Posterior vena cava (tissue), 2 donors: ENCODE results near the gene ITGB5. TPM values are rescaled to one million over a fixed set of nuclear protein-coding genes. Genes with fewer than 3 reads are reported as not detected.

Experiments used
- DNase-seq: peaks from one replicate; pipeline ENCODE4 v3.0.0-alpha.2; 2020; ENCODE audit warnings: low spot score
- intact Hi-C, 2 donors: fragments of 100-400 bp; cut with DNase I; formaldehyde crosslinking; loops; one replicate each; pipeline versions ENCODE4 v1.14.1 to v1.14.2; 2022 to 2023
- total RNA-seq, 2 donors: library from RNA; stranded (reverse); fragmentation: NEBNext Ultra II Directional; extraction: Animal tissue kit (Norgen Biotek cat#: 25700); gene quantifications; one replicate each; pipeline ENCODE4 v1.2.1, GENCODE V29; 2021
- donor health status: DM: yes; HTN: yes; CAD: no.
- donor health status: DM: yes; HTN: yes; CAD: no.

The ITGB5 gene
- total RNA-seq, 2 donors from 2014 or later: 250 to 292 TPM

DNA sequence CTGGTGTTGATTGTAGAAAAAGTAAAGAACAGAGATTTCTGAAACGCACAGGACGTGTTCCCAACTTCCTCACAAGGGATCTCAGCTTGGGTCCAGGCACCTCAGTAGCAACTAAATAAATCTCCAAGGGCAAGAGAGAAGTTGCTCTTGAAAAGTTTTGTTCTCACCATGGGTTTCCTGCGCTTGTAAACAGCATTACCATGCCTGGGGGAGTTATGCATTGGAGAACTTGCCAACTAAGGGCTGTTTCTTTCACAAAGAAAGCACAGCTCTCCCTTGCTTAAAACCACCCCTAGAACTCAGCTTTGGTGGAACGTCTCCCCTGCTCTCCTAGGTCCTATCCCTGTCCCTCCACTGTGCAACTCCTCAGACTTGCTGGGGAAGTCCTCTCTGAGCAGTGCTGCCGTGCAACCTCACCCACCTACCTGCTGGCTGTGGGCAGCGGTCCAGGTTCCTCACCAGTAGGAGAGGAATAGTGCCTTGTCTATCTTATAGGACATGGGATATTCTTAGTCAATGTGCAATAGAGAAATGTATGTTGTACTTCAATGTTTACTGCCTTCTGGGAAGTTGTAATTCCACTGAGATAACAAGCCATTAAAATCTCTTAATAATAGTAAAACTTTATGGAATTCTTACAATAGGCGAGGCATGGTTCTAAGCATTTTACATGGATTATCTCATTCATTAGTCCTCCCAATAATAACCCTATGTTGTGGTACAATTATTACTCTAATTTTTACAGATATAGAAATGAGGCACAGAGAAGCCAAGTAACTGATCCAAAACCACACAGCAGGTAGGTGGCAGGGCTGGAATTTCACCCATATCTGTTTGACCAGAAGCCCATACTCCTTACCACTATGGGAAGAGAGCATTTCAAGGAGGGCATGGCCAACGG is 105.4 kb downstream of the ITGB5 start:
- intact Hi-C loops: loop anchor here in 1 of 2 donors (5.0 kb wide), 1 partner anchor 106 kb away; the partner anchor contains the start of gene ITGB5

GRCh38 chr3:124780761-124781475 is 106.2 kb downstream of the ITGB5 start:
- peak; percentile 93 for DNase-seq
- intact Hi-C loops: loop anchor here in 1 of 2 donors (5.0 kb wide), 1 partner anchor 106 kb away; the partner anchor contains the start of gene ITGB5

More for the DNA sequence above, 105.4 kb downstream of the ITGB5 start:
- no peak for DNase-seq

GRCh38 chr3:124780356-124780755 is 106.8 kb downstream of the ITGB5 start:
- peak; percentile 94 for DNase-seq
- intact Hi-C loops: loop anchor here in 1 of 2 donors (5.0 kb wide), 1 partner anchor 107 kb away; the partner anchor contains the start of gene ITGB5

- peak; percentile 72 for DNase-seq
- intact Hi-C loops: loop anchor here in 1 of 2 donors (5.0 kb wide), 1 partner anchor 108 kb away; the partner anchor contains the start of gene ITGB5
Measured at GRCh38 chr3:124779751-124780191, 107.4 kb downstream of the ITGB5 start.

DNA sequence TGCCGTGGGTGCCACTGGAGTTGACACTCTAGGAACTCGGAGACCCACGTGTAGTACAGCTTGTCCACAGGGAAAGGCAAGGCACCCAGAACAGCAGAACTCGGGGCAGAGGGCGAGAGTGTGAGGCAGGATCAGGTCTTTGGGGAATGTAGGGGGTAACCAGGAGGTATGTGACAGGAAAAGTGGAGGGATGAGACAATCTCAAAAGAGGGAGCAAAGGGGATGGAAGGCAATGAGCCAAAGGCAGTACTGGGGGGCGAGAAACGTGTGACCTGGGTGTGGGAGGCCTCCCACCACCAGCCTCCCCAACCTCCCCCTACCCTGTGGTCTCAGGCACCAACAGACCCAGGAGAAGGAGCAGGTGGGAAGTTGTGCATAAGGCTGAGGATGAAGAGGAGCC is 108.0 kb downstream of the ITGB5 start:
- intact Hi-C loops: no loop called here
- DNase-seq: peak; percentile 56

GRCh38 chr3:124777762-124778470 is 109.2 kb downstream of the ITGB5 start:
- intact Hi-C loops: no loop called here
- peak; percentile 32 for DNase-seq

GRCh38 chr3:124776856-124777255 is 110.3 kb downstream of the ITGB5 start:
- DNase-seq: peak; percentile 75

GRCh38 chr3:124775877-124776276 is 111.3 kb downstream of the ITGB5 start:
- DNase-seq: no peak
- intact Hi-C loops: no loop called here

More at GRCh38 chr3:124776856-124777255, 110.3 kb downstream of the ITGB5 start:
- intact Hi-C loops: no loop called here

DNA sequence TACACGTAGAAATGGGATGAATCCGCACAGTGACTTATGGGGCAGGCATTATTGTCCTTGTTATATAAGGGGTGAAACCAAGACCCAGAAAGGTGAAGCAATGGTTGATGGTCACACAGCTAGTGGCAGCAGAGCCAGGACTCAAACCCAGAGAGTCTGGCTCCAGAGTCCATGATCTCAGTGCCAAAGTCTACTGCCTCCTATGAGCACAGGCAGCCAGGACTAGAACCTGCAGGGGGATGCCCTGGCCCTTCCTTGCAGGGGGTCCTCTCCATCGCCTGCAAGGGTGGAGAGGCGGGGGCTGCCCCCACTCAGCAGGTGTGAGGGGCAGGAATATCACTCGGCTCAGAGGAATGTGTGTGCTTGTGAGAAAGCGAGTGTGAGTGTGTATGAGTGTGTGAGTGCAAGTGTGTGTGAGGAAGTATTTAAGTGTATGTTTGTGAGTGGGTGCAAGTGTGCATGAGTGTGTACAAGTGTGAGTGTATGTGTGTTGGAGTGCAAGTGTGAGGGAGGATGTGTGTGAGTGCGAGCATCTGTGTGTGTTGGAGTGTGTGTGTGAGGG is 112.2 kb downstream of the ITGB5 start:
- no peak for DNase-seq
- intact Hi-C loops: no loop called here

- intact Hi-C loops: no loop called here
- no peak for DNase-seq
Measured at GRCh38 chr3:124774327-124774718, 112.8 kb downstream of the ITGB5 start.

GRCh38 chr3:124773351-124774326 is 113.5 kb downstream of the ITGB5 start:
- intact Hi-C loops: no loop called here
- DNase-seq: no peak

GRCh38 chr3:124772081-124772831 is 114.9 kb downstream of the ITGB5 start:
- intact Hi-C loops: no loop called here
- DNase-seq: no peak

DNA sequence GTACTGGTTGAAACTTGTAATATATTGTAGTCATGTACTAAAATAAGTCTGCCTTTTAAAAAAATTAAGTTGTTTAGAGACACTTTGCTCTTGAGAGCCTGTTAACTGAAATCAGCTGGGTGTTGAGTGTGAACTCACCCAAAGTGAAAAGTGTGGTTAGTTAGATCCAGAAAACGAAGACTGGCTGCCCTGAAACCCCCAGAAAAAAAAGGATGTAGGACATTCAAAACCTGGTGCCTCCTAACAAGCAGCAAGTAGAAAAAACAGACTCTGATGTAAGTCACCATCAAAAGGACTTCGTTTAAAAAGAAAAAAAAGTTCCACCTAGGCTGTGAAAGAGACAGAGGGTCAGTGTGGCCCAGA is 116.1 kb downstream of the ITGB5 start:
- intact Hi-C loops: no loop called here
- no peak for DNase-seq

DNA sequence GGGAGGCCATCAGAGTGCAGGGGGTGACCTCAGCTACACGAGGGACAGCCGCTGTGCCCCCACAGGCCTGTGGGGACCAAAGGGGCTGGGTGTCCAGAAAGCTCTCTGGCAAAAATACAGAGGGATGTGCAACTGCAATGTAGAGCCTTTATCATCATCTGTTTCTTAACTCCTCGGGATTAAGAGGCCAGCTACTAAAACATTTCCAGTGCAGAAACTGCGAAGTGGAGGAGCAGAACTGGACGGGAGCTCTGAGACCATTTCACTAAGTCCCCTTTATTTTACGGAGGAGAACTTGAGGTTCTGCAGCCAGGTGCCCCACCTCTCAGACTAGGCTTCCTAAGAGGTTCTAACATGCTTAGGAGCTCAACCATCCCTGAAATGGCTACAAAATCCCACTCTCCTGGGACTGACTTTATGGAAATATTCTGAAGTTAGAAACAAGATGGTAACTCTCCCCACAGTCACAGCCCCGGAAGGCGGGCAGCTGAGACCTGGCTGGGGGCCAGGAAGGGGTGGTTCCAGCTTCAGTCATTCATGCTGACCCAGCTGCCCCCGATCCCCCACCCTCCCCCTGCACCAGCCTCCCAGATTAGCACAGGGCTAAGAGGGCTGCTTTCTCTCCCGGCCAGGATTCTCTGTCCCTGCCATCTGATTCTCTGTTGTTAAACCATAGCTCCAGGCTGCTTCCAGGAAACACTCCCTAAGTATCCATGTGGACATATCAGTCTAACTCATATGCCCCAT is 116.7 kb downstream of the ITGB5 start:
- DNase-seq: no peak
- intact Hi-C loops: no loop called here

- intact Hi-C loops: no loop called here
- DNase-seq: no peak
Measured at GRCh38 chr3:124769462-124769861, 117.7 kb downstream of the ITGB5 start.

DNA sequence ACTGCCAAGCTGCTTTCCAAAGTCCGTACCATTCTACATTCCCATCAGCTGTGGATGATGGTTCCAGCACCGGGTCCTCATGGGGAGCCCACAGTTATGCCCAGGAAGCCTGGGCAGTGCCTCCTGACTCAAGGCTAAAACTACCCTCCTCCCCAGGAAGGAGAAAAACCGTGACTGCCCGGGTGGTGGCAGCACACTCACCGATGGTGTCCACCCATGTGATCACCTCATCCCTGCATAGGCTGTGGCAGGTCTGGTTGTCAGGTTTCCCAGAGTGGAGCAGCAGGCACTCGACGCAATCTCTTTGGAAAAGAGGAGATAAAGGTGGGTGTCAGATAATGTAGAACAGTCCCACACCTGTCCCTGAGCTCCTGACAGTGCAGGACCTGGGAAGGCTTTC is 118.4 kb downstream of the ITGB5 start:
- intact Hi-C loops: no loop called here
- no peak for DNase-seq

DNA sequence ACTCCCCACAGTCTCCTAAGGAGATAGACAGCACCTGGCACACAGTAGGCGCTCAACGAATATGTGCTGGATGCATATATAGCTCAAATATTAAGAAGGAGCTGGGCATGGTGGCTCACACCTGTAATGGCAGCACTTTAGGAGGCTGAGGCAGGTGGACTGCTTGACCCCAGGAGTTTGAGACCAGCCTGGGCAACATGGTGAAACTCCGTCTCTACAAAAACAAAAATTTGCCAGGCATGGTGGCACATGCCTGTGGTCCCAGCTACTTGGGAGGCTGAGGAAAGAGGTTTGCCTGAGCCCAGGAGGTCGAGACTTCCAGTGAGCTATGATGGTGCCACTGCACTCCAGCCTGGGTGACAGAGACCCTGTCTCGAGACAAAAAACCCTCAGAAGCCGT is 119.5 kb downstream of the ITGB5 start:
- no peak for DNase-seq
- intact Hi-C loops: no loop called here
